Hepatocyte (in vitro differentiated cells): ENCODE data around the gene RNF151. TPM values are rescaled to one million over a fixed set of nuclear protein-coding genes. Genes with fewer than 3 reads are reported as not detected.
"Not testable (repeated sequence)": the region's sequence is repeated elsewhere in the genome, so short reads cannot be mapped to it uniquely, and the experiment has no call there.

ENCODE experiments used
- DNase-seq: peaks from one replicate; pipeline ENCODE4 v3.0.0-alpha.2; 2016; ENCODE audit warnings: low spot score
- H2AFZ ChIP-seq: fragments of 200-600 bp; sonication (generic); 2 replicates; pipeline ENCODE4 v1.6.0; 2016; ENCODE audit warnings: antibody characterized with exemption, mild to moderate bottlenecking
- H3K27ac ChIP-seq: fragments of 200-600 bp; sonication (generic); 2 replicates; pipeline ENCODE4 v1.5.1; 2016; ENCODE audit warnings: mild to moderate bottlenecking
- H3K27me3 ChIP-seq: fragments of 200-600 bp; sonication (generic); 2 replicates; pipeline ENCODE4 v1.6.1; 2016
- H3K36me3 ChIP-seq: fragments of 200-600 bp; sonication (generic); replicated peaks from 2 replicates; pipeline ENCODE4 v1.5.1; 2016; ENCODE audit warnings: low read depth; ENCODE audit not compliant: insufficient read depth
- H3K4me1 ChIP-seq: fragments of 200-600 bp; sonication (generic); 2 replicates; pipeline ENCODE4 v1.5.1; 2016; ENCODE audit warnings: mild to moderate bottlenecking, moderate library complexity; ENCODE audit not compliant: insufficient read depth
- H3K4me2 ChIP-seq: fragments of 200-600 bp; sonication (generic); 2 replicates; pipeline ENCODE4 v1.6.0; 2016
- H3K4me3 ChIP-seq: fragments of 200-600 bp; sonication (generic); 2 replicates; pipeline ENCODE4 v1.5.1; 2016; ENCODE audit warnings: mild to moderate bottlenecking
- H3K79me2 ChIP-seq: fragments of 200-600 bp; sonication (generic); 2 replicates; pipeline ENCODE4 v1.6.0; 2017; ENCODE audit warnings: mild to moderate bottlenecking
- H3K9me2 ChIP-seq: fragments of 200-600 bp; sonication (generic); replicated peaks from 2 replicates; pipeline ENCODE4 v1.6.0; 2017; ENCODE audit warnings: mild to moderate bottlenecking; ENCODE audit not compliant: insufficient read depth
- H3K9me3 ChIP-seq: fragments of 200-600 bp; sonication (generic); 2 replicates; pipeline ENCODE4 v1.5.1; 2016; ENCODE audit warnings: low read depth, mild to moderate bottlenecking
- H4K20me1 ChIP-seq: fragments of 200-600 bp; sonication (generic); 2 replicates; pipeline ENCODE4 v1.6.0; 2016; ENCODE audit warnings: mild to moderate bottlenecking; ENCODE audit not compliant: insufficient read depth, poor library complexity, severe bottlenecking
- EZH2 ChIP-seq: fragments of 200-600 bp; sonication (generic); IDR thresholded peaks from 2 replicates; pipeline ENCODE4 v1.6.1; 2016; ENCODE audit warnings: antibody characterized with exemption, mild to moderate bottlenecking, borderline replicate concordance
- EZH2phosphoT487 ChIP-seq: fragments of 200-600 bp; sonication (generic); IDR thresholded peaks from one replicate; pipeline ENCODE4 v1.6.1; 2018; ENCODE audit warnings: antibody characterized with exemption, mild to moderate bottlenecking, low read depth, moderate library complexity; ENCODE audit not compliant: unreplicated experiment, severe bottlenecking
- whole genome bisulfite sequencing: methylation state at CpG from one replicate; pipeline ENCODE4 v1.1.6; 2016; ENCODE audit warnings: low lambda C conversion rate; ENCODE audit errors: missing lambda C conversion rate; 5-methylcytosine and 5-hydroxymethylcytosine counted together
- polyA plus RNA-seq: library from polyadenylated mRNA; unstranded; fragments of >200 nt; fragmentation: Nextera tagmentation; extraction: Ambion mirVana; gene quantifications from 2 replicates; pipeline ENCODE4 v1.2.1, GENCODE V29; 2016
- total RNA-seq: library from RNA; depleted of rRNA; stranded (reverse); fragments of >200 nt; gene quantifications from 2 replicates; pipeline ENCODE4 v1.2.3, GENCODE V29; 2014
- TF ChIP-seq, protein P1 (sequence below): fragments of 200-600 bp; sonication (generic); IDR thresholded peaks from 2 replicates; pipeline ENCODE4 v1.5.1; 2016; ENCODE audit warnings: antibody characterized with exemption, mild to moderate bottlenecking; ENCODE audit not compliant: poor library complexity

The RNF151 gene
- total and polyA plus RNA-seq, 2 experiments from 2014 or later = not detected

DNA sequence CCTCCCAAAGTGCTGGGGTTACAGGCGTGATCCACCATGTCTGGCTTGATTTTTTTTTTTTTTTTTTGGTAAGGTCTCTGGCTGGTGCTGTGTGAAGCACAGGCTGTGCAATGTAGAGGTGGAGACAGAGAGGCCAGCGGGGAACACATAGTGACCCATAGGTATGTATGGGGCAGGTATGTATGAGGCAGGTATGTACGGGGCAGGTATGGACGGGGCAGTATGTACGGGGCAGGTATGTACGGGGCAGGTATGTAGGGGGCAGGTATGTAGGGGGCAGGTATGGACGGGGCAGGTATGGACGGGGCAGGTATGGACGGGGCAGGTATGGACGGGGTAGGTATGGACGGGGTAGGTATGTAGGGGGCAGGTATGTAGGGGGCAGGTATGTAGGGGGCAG is 17.1 kb upstream of the RNF151 start:
- no peak overlapping the region for H3K4me2 ChIP-seq
- DNase-seq = no peak
- H4K20me1 ChIP-seq = no peaks in the 10 kb centered on the region
- no peaks in the 10 kb centered on the region for H3K36me3 ChIP-seq
- no peak overlapping the region for H3K27ac ChIP-seq
- no peaks in the 10 kb centered on the region for H3K4me1 ChIP-seq
- no peak overlapping the region for H2AFZ ChIP-seq
- H3K79me2 ChIP-seq = no peaks in the 10 kb centered on the region
- no peaks in the 10 kb centered on the region for H3K9me2 ChIP-seq
- H3K4me3 ChIP-seq = no peak overlapping the region
- no peaks in the 10 kb centered on the region for H3K9me3 ChIP-seq
- TF ChIP-seq EZH2 (no peak), EZH2phosphoT487 (no peak)
- TF ChIP-seq, protein P1, sequence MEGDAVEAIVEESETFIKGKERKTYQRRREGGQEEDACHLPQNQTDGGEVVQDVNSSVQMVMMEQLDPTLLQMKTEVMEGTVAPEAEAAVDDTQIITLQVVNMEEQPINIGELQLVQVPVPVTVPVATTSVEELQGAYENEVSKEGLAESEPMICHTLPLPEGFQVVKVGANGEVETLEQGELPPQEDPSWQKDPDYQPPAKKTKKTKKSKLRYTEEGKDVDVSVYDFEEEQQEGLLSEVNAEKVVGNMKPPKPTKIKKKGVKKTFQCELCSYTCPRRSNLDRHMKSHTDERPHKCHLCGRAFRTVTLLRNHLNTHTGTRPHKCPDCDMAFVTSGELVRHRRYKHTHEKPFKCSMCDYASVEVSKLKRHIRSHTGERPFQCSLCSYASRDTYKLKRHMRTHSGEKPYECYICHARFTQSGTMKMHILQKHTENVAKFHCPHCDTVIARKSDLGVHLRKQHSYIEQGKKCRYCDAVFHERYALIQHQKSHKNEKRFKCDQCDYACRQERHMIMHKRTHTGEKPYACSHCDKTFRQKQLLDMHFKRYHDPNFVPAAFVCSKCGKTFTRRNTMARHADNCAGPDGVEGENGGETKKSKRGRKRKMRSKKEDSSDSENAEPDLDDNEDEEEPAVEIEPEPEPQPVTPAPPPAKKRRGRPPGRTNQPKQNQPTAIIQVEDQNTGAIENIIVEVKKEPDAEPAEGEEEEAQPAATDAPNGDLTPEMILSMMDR = no peak
- 89% methylated on average over 6 of the region's 11 CpGs for WGBS
- no peaks in the 10 kb centered on the region for H3K27me3 ChIP-seq

DNA sequence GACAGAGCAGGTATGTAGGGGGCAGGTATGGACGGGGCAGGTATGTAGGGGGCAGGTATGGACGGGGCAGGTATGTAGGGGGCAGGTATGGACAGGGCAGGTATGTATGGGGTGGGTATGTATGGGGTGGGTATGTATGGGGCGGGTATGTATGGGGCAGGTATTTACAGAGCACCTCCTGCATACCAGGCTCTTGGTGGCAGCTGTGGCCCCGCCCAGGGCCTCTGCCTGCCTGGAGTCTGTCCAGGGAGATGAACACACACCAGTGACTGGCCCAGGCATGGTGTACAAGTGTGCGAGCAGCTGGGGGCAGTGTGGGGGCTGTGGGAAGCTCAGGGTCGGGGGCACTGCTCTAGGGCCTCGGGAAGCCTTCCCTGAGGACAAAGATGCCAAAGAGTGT is 16.6 kb upstream of the RNF151 start:
- Histone ChIP-seq H3K79me2 (no peaks in the 10 kb centered on the region), H3K4me2 (no peak overlapping the region), H2AFZ (no peak overlapping the region), H3K4me3 (no peak overlapping the region), H3K27me3 (no peaks in the 10 kb centered on the region), H3K27ac (no peak overlapping the region), H3K4me1 (no peaks in the 10 kb centered on the region), H3K9me2 (no peaks in the 10 kb centered on the region), H3K36me3 (no peaks in the 10 kb centered on the region), H3K9me3 (no peaks in the 10 kb centered on the region), H4K20me1 (no peaks in the 10 kb centered on the region)
- DNase-seq = no peak
- WGBS = 92% methylated on average over 4 of the region's 7 CpGs
- TF ChIP-seq EZH2 (no peak), EZH2phosphoT487 (no peak)
- TF ChIP-seq, protein P1 = no peak

DNA sequence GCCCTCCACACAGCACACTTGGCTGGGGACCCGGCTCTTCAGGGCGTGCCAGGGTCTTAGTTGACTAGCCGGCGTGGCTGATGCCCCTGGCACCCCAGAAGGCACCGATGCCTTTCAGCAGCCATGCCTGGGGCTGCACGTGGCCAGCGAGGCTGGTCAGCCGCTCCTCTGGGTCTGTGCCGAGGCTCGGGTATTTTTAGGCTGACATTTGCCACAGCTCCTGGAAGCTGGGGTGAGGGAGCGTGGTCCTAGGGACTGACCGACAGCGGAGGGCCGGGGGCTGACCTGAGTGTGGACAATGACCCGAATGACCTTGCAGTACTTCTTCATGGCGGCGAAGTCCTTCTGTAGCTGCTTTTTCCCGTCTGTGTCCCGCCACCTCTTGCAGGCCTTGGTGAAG is 16.1 kb upstream of the RNF151 start:
- WGBS = 95% methylated on average over 19 of the region's 19 CpGs
- H3K27ac ChIP-seq = no peak overlapping the region
- TF ChIP-seq EZH2phosphoT487 (no peak), EZH2 (no peak)
- TF ChIP-seq, protein P1 = no peak

DNA sequence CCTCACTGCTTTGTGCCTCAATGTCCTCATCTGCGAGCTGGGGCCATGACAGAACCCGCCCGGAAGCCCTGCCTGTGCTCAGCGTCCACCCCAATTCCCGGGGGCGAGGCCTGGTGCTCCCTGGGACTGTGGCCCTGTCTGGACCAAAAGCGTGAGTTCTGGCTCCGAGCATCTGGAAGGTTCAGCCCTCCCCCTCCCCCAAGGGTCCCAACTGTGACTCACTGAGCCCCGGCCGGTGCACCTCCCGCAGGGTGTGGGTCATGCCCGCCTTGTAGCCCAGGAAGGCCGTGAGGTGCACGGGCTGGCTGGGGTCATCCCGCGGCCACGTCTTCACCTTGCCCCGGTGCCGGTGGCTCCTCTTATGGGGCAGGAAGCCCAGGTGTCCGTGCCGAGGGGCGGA is 12.9 kb upstream of the RNF151 start:
- DNase-seq = peak; percentile 3
- Histone ChIP-seq H3K27ac (no peak overlapping the region), H3K9me2 (no peaks in the 10 kb centered on the region), H2AFZ (no peak overlapping the region), H3K36me3 (no peaks in the 10 kb centered on the region), H3K4me1 (no peaks in the 10 kb centered on the region), H3K79me2 (no peaks in the 10 kb centered on the region), H3K27me3 (no peaks in the 10 kb centered on the region), H4K20me1 (no peaks in the 10 kb centered on the region), H3K4me2 (no peak overlapping the region), H3K9me3 (no peaks in the 10 kb centered on the region), H3K4me3 (no peak overlapping the region)
- 97% methylated on average over 22 of the region's 22 CpGs for WGBS
- TF ChIP-seq, protein P1 = no peak
- no peak for TF ChIP-seq EZH2phosphoT487
- no peak for TF ChIP-seq EZH2

More for the DNA sequence above, 16.1 kb upstream of the RNF151 start:
- Histone ChIP-seq H3K9me2 (no peaks in the 10 kb centered on the region), H3K4me1 (no peaks in the 10 kb centered on the region), H3K4me3 (no peak overlapping the region), H2AFZ (no peak overlapping the region), H3K79me2 (no peaks in the 10 kb centered on the region), H3K9me3 (no peaks in the 10 kb centered on the region), H4K20me1 (no peaks in the 10 kb centered on the region), H3K27me3 (no peaks in the 10 kb centered on the region), H3K4me2 (no peak overlapping the region), H3K36me3 (no peaks in the 10 kb centered on the region)
- no peak for DNase-seq

DNA sequence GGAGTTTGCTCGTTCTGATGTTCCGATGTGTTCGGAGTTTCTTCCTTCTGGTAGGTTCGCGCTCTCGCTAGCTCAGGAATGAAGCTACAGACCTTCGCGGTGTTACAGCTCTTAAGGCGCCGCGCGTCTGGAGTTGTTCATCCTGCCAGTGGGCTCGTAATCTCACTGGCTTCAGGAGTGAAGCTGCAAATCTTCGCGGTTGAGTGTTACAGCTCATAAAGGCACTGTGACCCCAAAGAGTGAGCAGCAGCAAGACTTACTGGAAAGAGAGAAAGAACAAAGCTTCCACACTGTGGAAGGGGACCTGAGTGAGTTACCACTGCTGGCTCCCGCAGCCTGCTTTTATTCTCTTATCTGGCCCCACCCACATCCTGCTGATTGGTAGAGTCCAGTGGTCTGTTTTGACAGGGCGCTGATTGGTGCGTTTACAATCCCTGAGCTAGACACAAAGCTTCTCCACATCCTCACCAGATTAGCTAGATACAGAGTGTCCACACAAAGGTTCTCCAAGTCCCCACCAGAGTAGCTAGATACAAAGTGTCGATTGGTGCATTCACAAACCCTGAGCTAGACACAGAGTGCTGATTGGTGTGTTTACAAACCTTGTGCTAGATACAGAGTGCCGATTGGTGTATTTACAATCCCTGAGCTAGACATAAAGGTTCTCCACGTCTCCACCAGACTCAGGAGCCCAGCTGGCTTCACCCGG is 9.1 kb upstream of the RNF151 start:
- H3K27ac ChIP-seq, DNase-seq, H2AFZ ChIP-seq, H3K27me3 ChIP-seq, H3K9me2 ChIP-seq, H3K4me1 ChIP-seq, H3K36me3 ChIP-seq, H3K4me3 ChIP-seq, H3K9me3 ChIP-seq, H3K4me2 ChIP-seq: not testable (repeated sequence)
- 95% methylated on average over 21 of the region's 22 CpGs for WGBS
- peaks cover 14% of the 10 kb centered on the region for H3K79me2 ChIP-seq
- peaks cover 12% of the 10 kb centered on the region for H4K20me1 ChIP-seq
